Measurements from ENCODE around the gene DPY19L1.

Gene DPY19L1

GRCh38 chr7:35011085-35011484, 26.2 kb downstream of the DPY19L1 start:
- Histone ChIP-seq H3K18ac (ENCODE audit: low read length) (no peak overlapping the region), H2BK15ac (ENCODE audit: low read length) (no peak overlapping the region), H4K8ac (ENCODE audit: low read depth, low read length) (no peak overlapping the region), H3K23ac (ENCODE audit: low read depth, low read length, poor library complexity) (no peak overlapping the region), H3K4ac (ENCODE audit: low read length) (no peak overlapping the region), H3K36me3 (replicated peaks in 1 of 2; ENCODE audit: control insufficient read depth in 2 of 2, insufficient read depth in 2 of 2, low read length in 2 of 2) (peaks cover 6 to 50% of the 10 kb centered on the region in 2 donors), H3K27ac (replicated peaks; ENCODE audit: low read length) (no peak overlapping the region), H2AK5ac (ENCODE audit: low read depth, low read length) (no peak overlapping the region), H2BK5ac (ENCODE audit: low read length) (no peak overlapping the region), H4K91ac (ENCODE audit: low read depth, low read length, poor library complexity) (no peak overlapping the region), H2BK120ac (ENCODE audit: low read depth, low read length) (no peak overlapping the region), H3K14ac (ENCODE audit: low read length) (no peak overlapping the region), H2AFZ (ENCODE audit: low read length) (no peak overlapping the region), H2BK12ac (ENCODE audit: low read length) (no peak overlapping the region), H3K4me2 (ENCODE audit: insufficient read depth, low read length, poor library complexity, severe bottlenecking) (no peak overlapping the region), H3K9me3 (replicated peaks in 1 of 2; ENCODE audit: control insufficient read depth in 2 of 2, insufficient read depth in 1 of 2, low read depth in 1 of 2, low read length in 2 of 2) (no peaks in the 10 kb centered on the region), H3K9ac (ENCODE audit: low read depth, low read length, poor library complexity) (no peak overlapping the region), H3K4me3 (ENCODE audit: low read length in 2 of 2) (no peak overlapping the region), H3K27me3 (ENCODE audit: control insufficient read depth in 3 of 3, insufficient read depth in 3 of 3, low read depth in 1 of 3, low read length in 3 of 3) (no peaks in the 10 kb centered on the region), H3K79me1 (ENCODE audit: low read depth, low read length) (no peaks in the 10 kb centered on the region), H3K4me1 (ENCODE audit: control insufficient read depth in 2 of 2, insufficient read depth in 1 of 2, low read depth in 1 of 2, low read length in 2 of 2) (no peaks in the 10 kb centered on the region)
- no peak for DNase-seq (ENCODE audit: low spot score)
- no CpG with 5 or more reads among the region's 3 CpGs for WGBS, 2 donors (ENCODE audit: extremely low coverage in 2 of 2, insufficient read length in 2 of 2, insufficient replicate concordance in 1 of 2)

- no peak overlapping the region for H2AK5ac ChIP-seq (ENCODE audit: low read depth, low read length)
- no peak overlapping the region for H2BK120ac ChIP-seq (ENCODE audit: low read depth, low read length)
- no peak overlapping the region for H3K14ac ChIP-seq (ENCODE audit: low read length)
- no peak for DNase-seq (ENCODE audit: low spot score)
- H3K4me2 ChIP-seq (ENCODE audit: insufficient read depth, low read length, poor library complexity, severe bottlenecking) = no peak overlapping the region
- no peak overlapping the region for H2BK5ac ChIP-seq (ENCODE audit: low read length)
- H2BK12ac ChIP-seq (ENCODE audit: low read length) = no peak overlapping the region
- peaks cover 4 to 27% of the 10 kb centered on the region in 2 donors for H3K36me3 ChIP-seq (replicated peaks in 1 of 2; ENCODE audit: control insufficient read depth in 2 of 2, insufficient read depth in 2 of 2, low read length in 2 of 2)
- H2AFZ ChIP-seq (ENCODE audit: low read length) = no peak overlapping the region
- no peaks in the 10 kb centered on the region for H3K79me1 ChIP-seq (ENCODE audit: low read depth, low read length)
- H3K23ac ChIP-seq (ENCODE audit: low read depth, low read length, poor library complexity) = no peak overlapping the region
- H3K4me1 ChIP-seq (ENCODE audit: control insufficient read depth in 2 of 2, insufficient read depth in 1 of 2, low read depth in 1 of 2, low read length in 2 of 2) = peaks cover 2 to 14% of the 10 kb centered on the region in 2 donors
- no peak overlapping the region for H3K4ac ChIP-seq (ENCODE audit: low read length)
- no peak overlapping the region for H2BK15ac ChIP-seq (ENCODE audit: low read length)
- no peak overlapping the region for H3K4me3 ChIP-seq (ENCODE audit: low read length in 2 of 2)
- no peak overlapping the region for H4K8ac ChIP-seq (ENCODE audit: low read depth, low read length)
- no peaks in the 10 kb centered on the region for H3K27me3 ChIP-seq (ENCODE audit: control insufficient read depth in 3 of 3, insufficient read depth in 3 of 3, low read depth in 1 of 3, low read length in 3 of 3)
- no peak overlapping the region for H3K9ac ChIP-seq (ENCODE audit: low read depth, low read length, poor library complexity)
- no peak overlapping the region for H4K91ac ChIP-seq (ENCODE audit: low read depth, low read length, poor library complexity)
- H3K27ac ChIP-seq (replicated peaks; ENCODE audit: low read length) = no peak overlapping the region
- peaks cover 0 to 4% of the 10 kb centered on the region in 2 donors for H3K9me3 ChIP-seq (replicated peaks in 1 of 2; ENCODE audit: control insufficient read depth in 2 of 2, insufficient read depth in 1 of 2, low read depth in 1 of 2, low read length in 2 of 2)
- no peak overlapping the region for H3K18ac ChIP-seq (ENCODE audit: low read length)
These were observed 29.5 kb downstream of the DPY19L1 start for GRCh38 chr7:35007768-35008167.

- no peak overlapping the region for H3K27ac ChIP-seq (replicated peaks; ENCODE audit: low read length)
- no CpG with 5 or more reads among the region's 1 CpG for WGBS, 2 donors (ENCODE audit: extremely low coverage in 2 of 2, insufficient read length in 2 of 2, insufficient replicate concordance in 1 of 2)
- H2BK5ac ChIP-seq (ENCODE audit: low read length) = no peak overlapping the region
- H3K4ac ChIP-seq (ENCODE audit: low read length) = no peak overlapping the region
- no peak overlapping the region for H3K4me3 ChIP-seq (ENCODE audit: low read length in 2 of 2)
- no peak for DNase-seq (ENCODE audit: low spot score)
- no peak overlapping the region for H3K9ac ChIP-seq (ENCODE audit: low read depth, low read length, poor library complexity)
- no peak overlapping the region for H2BK15ac ChIP-seq (ENCODE audit: low read length)
- H3K18ac ChIP-seq (ENCODE audit: low read length) = no peak overlapping the region
- no peak overlapping the region for H2AFZ ChIP-seq (ENCODE audit: low read length)
- peaks cover 0 to 2% of the 10 kb centered on the region in 2 donors for H3K36me3 ChIP-seq (replicated peaks in 1 of 2; ENCODE audit: control insufficient read depth in 2 of 2, insufficient read depth in 2 of 2, low read length in 2 of 2)
- H3K9me3 ChIP-seq (replicated peaks in 1 of 2; ENCODE audit: control insufficient read depth in 2 of 2, insufficient read depth in 1 of 2, low read depth in 1 of 2, low read length in 2 of 2) = peaks cover 0 to 5% of the 10 kb centered on the region in 2 donors
- H3K4me2 ChIP-seq (ENCODE audit: insufficient read depth, low read length, poor library complexity, severe bottlenecking) = no peak overlapping the region
- H2BK12ac ChIP-seq (ENCODE audit: low read length) = no peak overlapping the region
- H3K4me1 ChIP-seq (ENCODE audit: control insufficient read depth in 2 of 2, insufficient read depth in 1 of 2, low read depth in 1 of 2, low read length in 2 of 2) = peaks cover 2 to 14% of the 10 kb centered on the region in 2 donors
- H2AK5ac ChIP-seq (ENCODE audit: low read depth, low read length) = no peak overlapping the region
- no peak overlapping the region for H3K14ac ChIP-seq (ENCODE audit: low read length)
- no peak overlapping the region for H2BK120ac ChIP-seq (ENCODE audit: low read depth, low read length)
- no peak overlapping the region for H3K23ac ChIP-seq (ENCODE audit: low read depth, low read length, poor library complexity)
- no peaks in the 10 kb centered on the region for H3K79me1 ChIP-seq (ENCODE audit: low read depth, low read length)
- H3K27me3 ChIP-seq (ENCODE audit: control insufficient read depth in 3 of 3, insufficient read depth in 3 of 3, low read depth in 1 of 3, low read length in 3 of 3) = no peaks in the 10 kb centered on the region
- H4K8ac ChIP-seq (ENCODE audit: low read depth, low read length) = no peak overlapping the region
- no peak overlapping the region for H4K91ac ChIP-seq (ENCODE audit: low read depth, low read length, poor library complexity)
These were observed 32.7 kb downstream of the DPY19L1 start for GRCh38 chr7:35004531-35005095.

- Histone ChIP-seq H2BK120ac (ENCODE audit: low read depth, low read length) (no peak overlapping the region), H3K4me3 (ENCODE audit: low read length in 2 of 2) (no peak overlapping the region), H3K27ac (replicated peaks; ENCODE audit: low read length) (no peak overlapping the region), H4K91ac (ENCODE audit: low read depth, low read length, poor library complexity) (no peak overlapping the region), H4K8ac (ENCODE audit: low read depth, low read length) (no peak overlapping the region), H3K36me3 (replicated peaks in 1 of 2; ENCODE audit: control insufficient read depth in 2 of 2, insufficient read depth in 2 of 2, low read length in 2 of 2) (no peaks in the 10 kb centered on the region), H3K79me1 (ENCODE audit: low read depth, low read length) (no peaks in the 10 kb centered on the region), H3K23ac (ENCODE audit: low read depth, low read length, poor library complexity) (no peak overlapping the region), H3K14ac (ENCODE audit: low read length) (no peak overlapping the region), H3K9ac (ENCODE audit: low read depth, low read length, poor library complexity) (no peak overlapping the region), H3K4me2 (ENCODE audit: insufficient read depth, low read length, poor library complexity, severe bottlenecking) (no peak overlapping the region), H3K27me3 (ENCODE audit: control insufficient read depth in 3 of 3, insufficient read depth in 3 of 3, low read depth in 1 of 3, low read length in 3 of 3) (no peaks in the 10 kb centered on the region), H3K4ac (ENCODE audit: low read length) (no peak overlapping the region), H2AFZ (ENCODE audit: low read length) (no peak overlapping the region), H3K4me1 (ENCODE audit: control insufficient read depth in 2 of 2, insufficient read depth in 1 of 2, low read depth in 1 of 2, low read length in 2 of 2) (peaks cover 2 to 14% of the 10 kb centered on the region in 2 donors), H2BK12ac (ENCODE audit: low read length) (no peak overlapping the region), H2BK15ac (ENCODE audit: low read length) (no peak overlapping the region), H3K18ac (ENCODE audit: low read length) (no peak overlapping the region), H2AK5ac (ENCODE audit: low read depth, low read length) (no peak overlapping the region), H3K9me3 (replicated peaks in 1 of 2; ENCODE audit: control insufficient read depth in 2 of 2, insufficient read depth in 1 of 2, low read depth in 1 of 2, low read length in 2 of 2) (peaks cover 0 to 5% of the 10 kb centered on the region in 2 donors), H2BK5ac (ENCODE audit: low read length) (no peak overlapping the region)
- DNase-seq (ENCODE audit: low spot score) = no peak
- no CpG with 5 or more reads among the region's 7 CpGs for WGBS, 2 donors (ENCODE audit: extremely low coverage in 2 of 2, insufficient read length in 2 of 2, insufficient replicate concordance in 1 of 2)
These were observed 33.5 kb downstream of the DPY19L1 start for GRCh38 chr7:35003679-35004303.
